ENCODE measurements around the gene GALNT14. TPM values are rescaled to one million over a fixed set of nuclear protein-coding genes. Genes with fewer than 3 reads are reported as not detected.

Gene GALNT14
- total and polyA plus RNA-seq, 2 donors (not counting 1 experiment from before 2014, with no cell fraction given) = 3.1 to 6.2 TPM

GRCh38 chr2:31004257-31004656 is 134.0 kb downstream of the GALNT14 start:
- H3K27me3 Mint-ChIP-seq = no peaks in the 10 kb centered on the region
- ATAC-seq (ENCODE audit: low read depth) = no peak
- H3K27ac Mint-ChIP-seq = no peak overlapping the region
- Histone ChIP-seq H3K79me2 (ENCODE audit: control insufficient read depth, insufficient read depth, low read length) (no peaks in the 10 kb centered on the region), H3K4me2 (replicated peaks; ENCODE audit: low read depth, low read length, poor library complexity, severe bottlenecking) (no peak overlapping the region), H3K36me3 (replicated peaks in 1 of 2; ENCODE audit: control extremely low read depth in 1 of 2, control insufficient read depth in 1 of 2, extremely low read depth in 1 of 2, insufficient read depth in 2 of 2, low read length in 1 of 2) (no peaks in the 10 kb centered on the region), H3K4me3 (ENCODE audit: control extremely low read depth in 1 of 5, extremely low read depth in 1 of 5, insufficient read depth in 1 of 5, low read depth in 2 of 5, low read length in 4 of 5) (no peak overlapping the region), H3K9ac (ENCODE audit: low read length) (no peak overlapping the region), H3K27ac (ENCODE audit: low read length in 2 of 2) (no peak overlapping the region), H4K20me1 (ENCODE audit: control insufficient read depth, insufficient read depth, low read length, poor library complexity, severe bottlenecking) (no peaks in the 10 kb centered on the region), H3K9me3 (ENCODE audit: control extremely low read depth in 1 of 3, control insufficient read depth in 2 of 3, insufficient read depth in 1 of 3, low read length in 2 of 3) (no peaks in the 10 kb centered on the region), H3K4me1 (ENCODE audit: control insufficient read depth in 2 of 2, insufficient read depth in 2 of 2, low read length in 2 of 2) (no peaks in the 10 kb centered on the region), H3K27me3 (replicated peaks in 1 of 4; ENCODE audit: control extremely low read depth in 1 of 4, control insufficient read depth in 3 of 4, insufficient read depth in 4 of 4, low read length in 3 of 4) (no peaks in the 10 kb centered on the region), H2AFZ (ENCODE audit: insufficient read depth, low read depth, low read length, poor library complexity, severe bottlenecking) (no peak overlapping the region)
- ChIA-PET CTCF (no interaction called here), POLR2A (no interaction called here)
- DNase-seq = no peak
- no peaks in the 10 kb centered on the region for H3K4me1 Mint-ChIP-seq
- intact Hi-C loops (cut with micrococcal nuclease) = no loop called here
- H3K9me3 Mint-ChIP-seq (ENCODE audit: insufficient read depth) = no peaks in the 10 kb centered on the region
- no peak overlapping the region for H3K4me3 Mint-ChIP-seq
- no peak for TF ChIP-seq EZH2 (IDR thresholded peaks at IDR 0.05; ENCODE audit: borderline replicate concordance, insufficient read depth, low read depth, low read length, poor library complexity, severe bottlenecking)
- TF ChIP-seq CTCF (IDR thresholded peaks at IDR 0.05) = no peak

DNA sequence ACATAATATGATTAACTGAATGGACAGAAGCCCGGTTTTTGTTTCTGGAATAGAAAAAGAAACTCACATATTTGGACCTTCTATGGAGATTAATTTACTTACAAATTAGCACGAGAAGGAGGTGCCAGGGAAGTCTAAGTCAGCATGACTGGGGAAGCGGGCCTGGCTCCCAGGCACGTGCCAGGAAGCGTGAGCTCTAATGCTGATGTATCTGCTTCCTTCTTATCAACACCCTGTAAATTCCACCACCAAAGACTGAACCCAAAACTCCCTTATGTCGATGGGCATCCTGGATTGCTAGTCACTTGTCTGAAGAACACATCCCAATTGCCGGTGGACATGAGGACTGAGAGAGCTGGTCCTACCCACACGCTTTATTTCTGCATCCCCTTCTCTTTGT is 134.5 kb downstream of the GALNT14 start:
- DNase-seq = no peak
- Histone ChIP-seq H3K4me3 (ENCODE audit: control extremely low read depth in 1 of 5, extremely low read depth in 1 of 5, insufficient read depth in 1 of 5, low read depth in 2 of 5, low read length in 4 of 5) (no peak overlapping the region), H3K9me3 (ENCODE audit: control extremely low read depth in 1 of 3, control insufficient read depth in 2 of 3, insufficient read depth in 1 of 3, low read length in 2 of 3) (no peaks in the 10 kb centered on the region), H3K4me2 (replicated peaks; ENCODE audit: low read depth, low read length, poor library complexity, severe bottlenecking) (no peak overlapping the region), H3K36me3 (replicated peaks in 1 of 2; ENCODE audit: control extremely low read depth in 1 of 2, control insufficient read depth in 1 of 2, extremely low read depth in 1 of 2, insufficient read depth in 2 of 2, low read length in 1 of 2) (no peaks in the 10 kb centered on the region), H3K27me3 (replicated peaks in 1 of 4; ENCODE audit: control extremely low read depth in 1 of 4, control insufficient read depth in 3 of 4, insufficient read depth in 4 of 4, low read length in 3 of 4) (no peaks in the 10 kb centered on the region), H2AFZ (ENCODE audit: insufficient read depth, low read depth, low read length, poor library complexity, severe bottlenecking) (no peak overlapping the region), H4K20me1 (ENCODE audit: control insufficient read depth, insufficient read depth, low read length, poor library complexity, severe bottlenecking) (no peaks in the 10 kb centered on the region), H3K27ac (ENCODE audit: low read length in 2 of 2) (no peak overlapping the region), H3K9ac (ENCODE audit: low read length) (no peak overlapping the region), H3K79me2 (ENCODE audit: control insufficient read depth, insufficient read depth, low read length) (no peaks in the 10 kb centered on the region), H3K4me1 (ENCODE audit: control insufficient read depth in 2 of 2, insufficient read depth in 2 of 2, low read length in 2 of 2) (no peaks in the 10 kb centered on the region)
- no peak for TF ChIP-seq CTCF (IDR thresholded peaks at IDR 0.05)
- TF ChIP-seq EZH2 (IDR thresholded peaks at IDR 0.05; ENCODE audit: borderline replicate concordance, insufficient read depth, low read depth, low read length, poor library complexity, severe bottlenecking) = no peak
- ATAC-seq (ENCODE audit: low read depth) = no peak
- Mint-ChIP-seq H3K4me1 (no peaks in the 10 kb centered on the region), H3K4me3 (no peak overlapping the region), H3K9me3 (ENCODE audit: insufficient read depth) (no peaks in the 10 kb centered on the region), H3K27ac (no peak overlapping the region), H3K27me3 (no peaks in the 10 kb centered on the region)
- intact Hi-C loops (cut with micrococcal nuclease) = no loop called here
- POLR2A ChIA-PET = no interaction called here
- CTCF ChIA-PET = no interaction called here
- 77% methylated on average over 5 of the region's 8 CpGs for WGBS (ENCODE audit: insufficient coverage)

Measured in B cell (primary cell).